T-cell (primary cell): Measurements from ENCODE around the gene PNLDC1. TPM values are rescaled to one million over a fixed set of nuclear protein-coding genes. Genes with fewer than 3 reads are reported as not detected.

ENCODE experiments used
- ATAC-seq, 4 experiments: fragments of 200-7000 bp in 3 of 4; fragments of 150-1000 bp in 1 of 4; cut with Tn5 transposase; replicated peaks in 1 of 4; 1 replicate in 3 of 4; 2 replicates in 1 of 4; pipeline ENCODE4 v1.10.0; 2021; ENCODE audit warnings: moderate library complexity in 3 of 4, mild to moderate bottlenecking in 2 of 4, moderate number of reproducible peaks in 1 of 4
- CTCF ChIA-PET, 2 donors: fragments of 300-600 bp; sonication (Branson Sonifier 250); formaldehyde crosslinking; loops; one replicate each; lab custom pipeline; 2022; ENCODE audit warnings: antibody characterized with exemption in 2 of 2; lab: Charles Lee
- POLR2A ChIA-PET, 2 donors: fragments of 300-600 bp; sonication (Branson Sonifier 250); formaldehyde crosslinking; loops; one replicate each; lab custom pipeline; 2022; ENCODE audit warnings: antibody characterized with exemption in 2 of 2; lab: Charles Lee
- DNase-seq, 35 experiments: peaks; one replicate each; pipeline versions ENCODE4 v3.0.0 to v3.0.0-alpha.2; 2013 to 2023
- H3K27ac ChIP-seq: one replicate; pipeline ENCODE4 v1.5.1; 2013; ENCODE audit warnings: low read length
- H3K27me3 ChIP-seq, 2 experiments: replicated peaks in 1 of 2; 1 replicate in 1 of 2; 2 replicates in 1 of 2; pipeline versions ENCODE4 v1.6.1 to v1.7.0; 2013; ENCODE audit warnings: low read length in 1 of 2, mixed read lengths in 1 of 2; ENCODE audit not compliant: control insufficient read depth in 2 of 2, insufficient read depth in 2 of 2; ENCODE audit errors: extremely low read depth in 1 of 2
- H3K36me3 ChIP-seq, 2 donors: 1 replicate in 1 of 2; 2 replicates in 1 of 2; pipeline versions ENCODE4 v1.6.1 to v1.7.0; 2013; ENCODE audit warnings: low read length in 1 of 2; ENCODE audit not compliant: control insufficient read depth in 2 of 2, insufficient read depth in 1 of 2; ENCODE audit errors: extremely low read depth in 1 of 2
- H3K4me1 ChIP-seq, 2 experiments: 1 replicate in 1 of 2; 2 replicates in 1 of 2; pipeline versions ENCODE4 v1.6.1 to v1.7.0; 2013; ENCODE audit warnings: low read length in 2 of 2, mixed read lengths in 1 of 2; ENCODE audit not compliant: insufficient read depth in 2 of 2, control insufficient read depth in 1 of 2; ENCODE audit errors: extremely low read depth in 1 of 2
- H3K4me3 ChIP-seq, 2 donors: 1 replicate in 1 of 2; 2 replicates in 1 of 2; pipeline versions ENCODE4 v1.5.1 to v1.7.0; 2013; ENCODE audit warnings: mild to moderate bottlenecking in 2 of 2, low read length in 1 of 2, moderate library complexity in 1 of 2; ENCODE audit not compliant: control insufficient read depth in 1 of 2; ENCODE audit errors: extremely low read depth in 1 of 2
- H3K9me3 ChIP-seq: 2 replicates; pipeline ENCODE4 v1.7.0; 2013
- H3K27ac Mint-ChIP-seq, 2 donors: one replicate each; pipeline ENCODE4 v1.8.0; 2020 to 2021; ENCODE audit warnings: mild to moderate bottlenecking in 2 of 2, mixed read lengths in 2 of 2
- H3K27me3 Mint-ChIP-seq, 2 donors: one replicate each; pipeline ENCODE4 v1.8.0; 2021 to 2022; ENCODE audit warnings: mixed read lengths in 2 of 2
- H3K36me3 Mint-ChIP-seq: one replicate; pipeline ENCODE4 v1.8.0; 2021; ENCODE audit warnings: mixed read lengths
- H3K4me1 Mint-ChIP-seq, 3 donors: one replicate each; pipeline ENCODE4 v1.8.0; 2020 to 2022; ENCODE audit warnings: mixed read lengths in 3 of 3, mild to moderate bottlenecking in 1 of 3
- H3K4me3 Mint-ChIP-seq, 3 donors: one replicate each; pipeline ENCODE4 v1.8.0; 2020 to 2022; ENCODE audit warnings: mild to moderate bottlenecking in 3 of 3, mixed read lengths in 3 of 3, moderate library complexity in 3 of 3
- H3K9me3 Mint-ChIP-seq, 3 donors: one replicate each; pipeline ENCODE4 v1.8.0; 2020 to 2022; ENCODE audit warnings: mixed read lengths in 3 of 3
- WGBS: methylation state at CpG from one replicate; pipeline ENCODE4 v1.1.5; 2013; ENCODE audit warnings: missing lambda C conversion rate; ENCODE audit not compliant: insufficient coverage; 5-methylcytosine and 5-hydroxymethylcytosine counted together
- total RNA-seq, 35 experiments: library from RNA in 6 of 35; stranded (reverse) in 6 of 35; fragments of 120-200 nt in 1 of 35; gene quantifications; one replicate each; pipeline versions ENCODE4 v1.2.1 to v1.2.4 and lab custom pipeline; 2013 to 2026

PNLDC1 gene
- total RNA-seq, 5 donors from 2014 or later (not counting 1 experiment from before 2014, with no cell fraction given) = 0.26 to 1.2 (median 0.46) TPM; not detected in 1

- Mint-ChIP-seq H3K4me3 (no peak overlapping the region), H3K27me3 (no peaks in the 10 kb centered on the region), H3K27ac (no peak overlapping the region), H3K9me3 (no peaks in the 10 kb centered on the region), H3K36me3 (no peaks in the 10 kb centered on the region), H3K4me1 (peaks cover 4 to 13% (median 8%) of the 10 kb centered on the region in 3 donors)
- Histone ChIP-seq H3K4me1 (peaks cover 2 to 4% of the 10 kb centered on the region in 2 experiments), H3K4me3 (no peak overlapping the region), H3K9me3 (no peaks in the 10 kb centered on the region), H3K27ac (no peak overlapping the region), H3K36me3 (no peaks in the 10 kb centered on the region), H3K27me3 (peaks cover 0 to 7% of the 10 kb centered on the region in 2 experiments)
- DNase-seq = no peak
- ATAC-seq = no peak
- ChIA-PET CTCF (interaction anchor here (0.5 to 0.7 kb wide), 4 partner anchors 10 to 654 kb away, joined by 3 to 4 read pairs (median 4); no protein-coding TSS in a partner anchor), POLR2A (interaction anchor here in 1 of 2 donors (0.6 kb wide), 1 partner anchor 193 kb away, joined by 4 read pairs; no protein-coding TSS in a partner anchor)
- WGBS = 75% methylated on average over 8 of the region's 16 CpGs
Observed at GRCh38 chr6:159826968-159827647, 27.0 kb downstream of the PNLDC1 start.

GRCh38 chr6:159828074-159828473 is 28.0 kb downstream of the PNLDC1 start:
- no peak overlapping the region for H3K4me3 Mint-ChIP-seq
- ChIA-PET CTCF (interaction anchor here in 1 of 2 donors (0.5 kb wide), 1 partner anchor 9 kb away, joined by 4 read pairs; no protein-coding TSS in a partner anchor), POLR2A (no interaction called here)
- H3K27ac ChIP-seq = no peak overlapping the region
- no peak for ATAC-seq
- no peak for DNase-seq
- no peak overlapping the region for H3K4me3 ChIP-seq
- no peaks in the 10 kb centered on the region for H3K36me3 ChIP-seq
- H3K4me1 ChIP-seq = peaks cover 4 to 8% of the 10 kb centered on the region in 2 experiments
- H3K9me3 Mint-ChIP-seq = no peaks in the 10 kb centered on the region
- H3K9me3 ChIP-seq = no peaks in the 10 kb centered on the region
- 62% methylated on average over 2 of the region's 7 CpGs for WGBS
- peaks cover 0 to 7% of the 10 kb centered on the region in 2 experiments for H3K27me3 ChIP-seq
- H3K27ac Mint-ChIP-seq = no peak overlapping the region
- peaks cover 8 to 18% (median 9%) of the 10 kb centered on the region in 3 donors for H3K4me1 Mint-ChIP-seq
- H3K36me3 Mint-ChIP-seq = no peaks in the 10 kb centered on the region
- no peaks in the 10 kb centered on the region for H3K27me3 Mint-ChIP-seq

GRCh38 chr6:159829526-159829925 is 29.4 kb downstream of the PNLDC1 start:
- CTCF ChIA-PET = interaction anchor here in 1 of 2 donors (0.6 to 0.7 kb wide), 2 partner anchors 10 to 23 kb away, joined by 4 read pairs; no protein-coding TSS in a partner anchor
- no peaks in the 10 kb centered on the region for H3K9me3 Mint-ChIP-seq
- H3K27me3 Mint-ChIP-seq = no peaks in the 10 kb centered on the region
- DNase-seq = no peak
- Histone ChIP-seq H3K4me1 (peaks cover 17 to 22% of the 10 kb centered on the region in 2 experiments), H3K9me3 (no peaks in the 10 kb centered on the region), H3K4me3 (no peak overlapping the region), H3K27ac (no peak overlapping the region), H3K36me3 (no peaks in the 10 kb centered on the region), H3K27me3 (peaks cover 0 to 3% of the 10 kb centered on the region in 2 experiments)
- ATAC-seq = no peak
- no peak overlapping the region for H3K4me3 Mint-ChIP-seq
- POLR2A ChIA-PET = interaction anchor here in 1 of 2 donors (0.7 kb wide), 1 partner anchor 300 kb away, joined by 5 read pairs; no protein-coding TSS in a partner anchor
- WGBS = 33% methylated on average over 4 of the region's 4 CpGs
- peaks cover 20 to 32% (median 21%) of the 10 kb centered on the region in 3 donors for H3K4me1 Mint-ChIP-seq
- H3K36me3 Mint-ChIP-seq = no peaks in the 10 kb centered on the region
- H3K27ac Mint-ChIP-seq = no peak overlapping the region

- CTCF ChIA-PET = no interaction called here
- peaks cover 0 to 3% of the 10 kb centered on the region in 2 experiments for H3K27me3 ChIP-seq
- ATAC-seq (no peak), DNase-seq (no peak)
- Mint-ChIP-seq H3K9me3 (no peaks in the 10 kb centered on the region), H3K4me1 (peaks cover 27 to 42% (median 32%) of the 10 kb centered on the region in 3 donors), H3K4me3 (no peak overlapping the region), H3K27me3 (no peaks in the 10 kb centered on the region), H3K27ac (no peak overlapping the region), H3K36me3 (no peaks in the 10 kb centered on the region)
- peaks cover 24 to 33% of the 10 kb centered on the region in 2 experiments for H3K4me1 ChIP-seq
- 69% methylated on average over 5 of the region's 11 CpGs for WGBS
- POLR2A ChIA-PET = interaction anchor here in 1 of 2 donors (0.5 kb wide), 1 partner anchor 61 kb away, joined by 3 read pairs; no protein-coding TSS in a partner anchor
- no peak overlapping the region for H3K27ac ChIP-seq
- no peak overlapping the region for H3K4me3 ChIP-seq
- no peaks in the 10 kb centered on the region for H3K36me3 ChIP-seq
- no peaks in the 10 kb centered on the region for H3K9me3 ChIP-seq
Observed at GRCh38 chr6:159830501-159831372, 30.7 kb downstream of the PNLDC1 start.

GRCh38 chr6:159831373-159831679 is 31.2 kb downstream of the PNLDC1 start:
- ATAC-seq (no peak), DNase-seq (no peak)
- ChIA-PET CTCF (no interaction called here), POLR2A (no interaction called here)
- WGBS = 92% methylated on average over 4 of the region's 4 CpGs
- Histone ChIP-seq H3K36me3 (no peaks in the 10 kb centered on the region), H3K27ac (no peak overlapping the region), H3K4me3 (no peak overlapping the region), H3K9me3 (no peaks in the 10 kb centered on the region), H3K4me1 (peaks cover 24 to 33% of the 10 kb centered on the region in 2 experiments), H3K27me3 (peaks cover 0 to 3% of the 10 kb centered on the region in 2 experiments)
- Mint-ChIP-seq H3K4me3 (no peak overlapping the region), H3K27me3 (no peaks in the 10 kb centered on the region), H3K4me1 (peaks cover 27 to 42% (median 32%) of the 10 kb centered on the region in 3 donors), H3K9me3 (no peaks in the 10 kb centered on the region), H3K36me3 (no peaks in the 10 kb centered on the region), H3K27ac (no peak overlapping the region)

- 50% methylated on average over 1 of the region's 4 CpGs for WGBS
- DNase-seq = peak in 1 of 35 experiments; percentile 20
- Histone ChIP-seq H3K27ac (no peak overlapping the region), H3K36me3 (no peaks in the 10 kb centered on the region), H3K27me3 (peaks cover 0 to 6% of the 10 kb centered on the region in 2 experiments), H3K9me3 (no peaks in the 10 kb centered on the region), H3K4me1 (peaks cover 24 to 33% of the 10 kb centered on the region in 2 experiments), H3K4me3 (no peak overlapping the region)
- Mint-ChIP-seq H3K4me3 (no peak overlapping the region), H3K27ac (peak overlapping the region in 1 of 2 donors; percentile 71), H3K4me1 (peaks cover 27 to 42% (median 32%) of the 10 kb centered on the region in 3 donors), H3K9me3 (no peaks in the 10 kb centered on the region), H3K36me3 (no peaks in the 10 kb centered on the region), H3K27me3 (no peaks in the 10 kb centered on the region)
- peak; percentile 31 to 61 (median 42) for ATAC-seq
- ChIA-PET POLR2A (no interaction called here), CTCF (interaction anchor here in 1 of 2 donors (0.8 kb wide), 1 partner anchor 30 kb away, joined by 3 read pairs; no protein-coding TSS in a partner anchor)
Observed at GRCh38 chr6:159832946-159833345, 32.9 kb downstream of the PNLDC1 start.
